MM.1S (cell line): Measurements from ENCODE around the gene NUTF2.

Experiments used
- CTCF ChIP-seq: fragments of 300-600 bp; sonication (generic); IDR thresholded peaks from 2 replicates; pipeline ENCODE4 v1.5.1; 2016; ENCODE audit warnings: antibody characterized with exemption, low read length, mixed read lengths
- EZH2 ChIP-seq: fragments of 300-600 bp; sonication (generic); optimal IDR thresholded peaks from 2 replicates; pipeline ENCODE3; 2017; ENCODE audit warnings: low read depth, mild to moderate bottlenecking, antibody characterized with exemption, low read length, mixed read lengths

- TF ChIP-seq CTCF (no peak), EZH2 (no peak)
Measured at GRCh38 chr16:67847064-67847861, 530 bp downstream of the NUTF2 start, which contains the start of gene CENPT.
